ENCODE measurements around the gene GPBAR1.

The GPBAR1 gene

DNA sequence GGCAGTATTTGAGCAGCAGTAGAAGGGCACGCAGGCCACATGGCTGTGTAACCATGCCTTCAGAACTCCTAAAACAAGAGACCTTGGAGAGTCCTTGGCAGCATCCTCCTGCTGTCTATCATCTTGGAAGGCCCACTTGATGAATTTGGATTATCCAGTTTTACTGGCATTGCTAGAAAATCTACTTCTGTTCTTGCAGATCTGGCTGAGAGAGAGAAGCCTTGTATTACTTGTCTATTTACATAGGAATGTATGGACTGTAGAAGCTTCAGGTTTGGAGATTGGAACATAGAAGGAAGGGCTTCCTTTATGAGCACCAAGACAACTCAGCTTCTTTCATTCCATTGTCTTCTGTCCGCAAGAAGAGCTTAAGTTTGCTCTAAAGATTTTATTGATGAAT, 16.1 kb upstream of the GPBAR1 start:
- ATAC-seq = no peak

DNA sequence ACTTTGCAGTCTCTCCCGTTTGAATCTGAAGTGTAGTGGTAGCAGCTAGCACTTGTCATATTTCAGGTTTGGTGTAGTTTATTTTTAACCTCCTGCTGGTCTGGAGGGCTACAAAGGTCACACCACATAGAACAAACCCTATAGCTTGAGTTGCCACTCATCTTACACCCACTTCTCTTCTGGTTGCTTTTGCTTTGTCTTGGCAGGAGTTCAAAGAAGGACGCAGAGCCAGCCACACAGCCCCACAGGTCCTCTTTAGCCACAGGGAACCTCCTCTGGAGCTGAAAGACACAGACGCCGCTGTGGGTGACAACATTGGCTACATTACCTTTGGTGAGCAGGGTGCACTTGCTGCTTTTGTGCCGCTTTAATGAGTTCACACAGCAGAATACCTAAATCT, 15.6 kb upstream of the GPBAR1 start:
- no peak for ATAC-seq

DNA sequence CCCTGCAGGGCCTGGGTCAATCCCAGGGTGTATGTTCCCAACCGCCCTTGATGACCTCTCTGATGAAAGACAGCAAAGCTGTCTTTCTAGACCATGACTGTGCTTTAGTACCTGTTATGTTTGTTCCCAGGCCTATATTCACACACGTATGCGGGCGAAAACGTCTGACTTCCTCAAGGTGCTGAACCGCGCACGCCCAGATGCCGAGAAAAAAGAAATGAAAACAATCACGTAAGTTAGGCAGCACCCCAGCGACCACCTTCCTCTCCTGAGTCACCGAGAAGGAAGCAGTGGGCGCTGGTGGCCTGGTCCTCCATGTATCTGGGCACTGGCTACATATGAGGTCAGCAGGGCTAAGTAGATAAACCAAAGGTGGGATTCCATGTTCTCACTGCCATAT, 11.1 kb upstream of the GPBAR1 start:
- no peak for ATAC-seq

DNA sequence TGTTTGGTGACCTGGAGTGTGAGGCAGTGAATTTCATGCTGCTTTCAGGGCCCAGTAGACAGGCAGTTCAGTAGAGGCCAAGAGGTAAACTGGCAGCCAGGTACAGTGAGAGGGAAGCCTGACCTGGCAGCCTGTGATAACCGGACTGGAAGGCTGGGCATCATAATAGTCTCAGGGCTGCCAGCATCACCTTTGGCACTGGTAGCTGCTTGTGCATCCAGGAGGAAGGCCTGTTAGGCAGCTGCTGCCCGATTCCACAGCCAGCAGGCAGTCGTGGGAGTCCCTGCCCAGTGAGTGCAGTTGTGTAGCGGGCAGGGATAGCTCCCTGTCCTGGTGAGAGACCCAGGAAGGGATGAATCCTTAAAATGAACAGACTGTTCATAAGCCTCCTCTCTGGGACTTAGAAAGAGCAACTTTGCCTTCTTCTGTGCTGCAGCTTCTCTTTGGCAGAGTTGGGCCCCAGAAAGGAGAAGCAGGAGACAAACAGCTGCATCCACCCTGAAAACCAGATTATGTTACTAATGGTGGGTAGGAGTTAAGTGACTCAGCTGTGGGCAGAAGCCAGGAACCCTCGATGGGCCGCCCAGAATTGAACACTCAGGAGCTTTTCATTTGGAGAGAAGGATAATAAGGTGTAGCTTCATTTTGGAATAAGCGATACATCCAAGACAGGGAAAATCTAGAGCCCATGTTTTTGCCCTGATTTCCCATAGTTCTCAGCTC, 8.1 kb upstream of the GPBAR1 start:
- no peak for ATAC-seq

DNA sequence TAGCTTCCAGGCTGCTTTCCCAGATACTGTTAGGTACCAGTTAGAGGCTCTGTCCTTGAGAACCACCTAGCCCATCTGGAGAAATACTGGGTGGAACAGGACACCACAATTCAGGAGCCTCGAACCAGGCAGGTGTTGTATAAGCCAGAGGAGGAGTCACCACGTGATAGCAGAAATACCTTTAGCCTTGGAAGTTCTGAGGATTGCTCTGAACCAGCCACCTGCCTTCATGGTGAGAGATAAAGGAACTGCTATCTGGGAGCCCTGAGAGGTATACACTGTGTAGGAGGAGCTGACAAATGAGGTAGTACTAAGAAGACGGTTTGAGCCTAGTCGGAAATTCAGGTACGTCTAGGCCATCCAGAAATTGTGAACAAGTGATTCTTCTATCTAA, 7.6 kb upstream of the GPBAR1 start:
- no peak for ATAC-seq

DNA sequence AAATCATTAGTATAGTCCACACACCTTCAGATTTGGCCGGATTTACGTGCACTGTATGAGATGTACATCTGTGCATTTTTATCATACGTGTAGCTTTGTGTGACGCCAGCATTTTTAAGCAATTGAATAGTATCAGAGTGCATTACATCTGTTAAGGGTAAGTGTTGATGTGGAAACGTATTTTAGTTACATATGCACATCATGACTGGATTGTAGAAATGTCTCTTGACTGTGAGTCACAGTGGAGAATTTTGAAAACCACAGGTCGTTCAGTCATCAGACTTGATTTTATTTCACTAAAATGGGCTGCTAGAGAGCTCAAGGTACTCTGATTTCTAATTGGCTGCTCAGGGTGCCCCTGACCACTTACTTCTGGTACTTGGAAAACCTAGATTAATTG, 5.4 kb upstream of the GPBAR1 start:
- ATAC-seq = peak; percentile 47 to 76

DNA sequence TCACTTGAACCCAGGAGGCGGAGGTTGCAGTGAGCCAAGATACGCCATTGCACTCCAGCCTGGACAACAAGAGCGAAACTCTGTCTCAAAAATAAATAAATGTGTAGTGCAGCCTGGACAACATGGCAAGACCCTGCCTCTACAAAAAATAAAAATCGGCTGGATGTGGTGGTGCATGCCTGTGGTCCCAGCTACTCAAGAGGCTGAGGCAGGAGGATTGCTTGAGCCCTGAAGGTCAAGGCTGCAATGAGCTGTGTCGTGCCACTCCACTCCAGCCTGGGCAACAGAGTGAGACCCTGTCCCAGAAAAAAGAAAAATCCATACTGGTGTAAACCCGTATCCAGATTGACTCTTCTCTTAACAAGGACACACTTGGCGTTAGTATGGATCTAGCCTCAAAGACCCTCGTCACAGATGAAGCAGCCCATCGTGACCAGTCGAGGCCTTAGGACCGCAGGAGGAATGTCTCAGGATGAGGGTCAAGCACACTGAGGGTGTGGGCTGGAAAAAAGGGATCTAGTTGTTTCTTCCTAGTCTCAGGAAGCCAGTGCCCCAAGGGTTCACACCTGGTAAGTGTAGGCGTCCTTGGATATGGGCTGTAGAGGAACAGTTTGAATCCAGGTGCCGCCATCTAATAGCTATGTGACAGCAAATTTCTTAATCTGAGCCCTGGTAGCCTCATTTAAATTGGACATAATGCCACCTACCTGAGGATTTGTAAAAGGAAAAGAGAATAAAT, 4.0 kb upstream of the GPBAR1 start:
- no peak for ATAC-seq

DNA sequence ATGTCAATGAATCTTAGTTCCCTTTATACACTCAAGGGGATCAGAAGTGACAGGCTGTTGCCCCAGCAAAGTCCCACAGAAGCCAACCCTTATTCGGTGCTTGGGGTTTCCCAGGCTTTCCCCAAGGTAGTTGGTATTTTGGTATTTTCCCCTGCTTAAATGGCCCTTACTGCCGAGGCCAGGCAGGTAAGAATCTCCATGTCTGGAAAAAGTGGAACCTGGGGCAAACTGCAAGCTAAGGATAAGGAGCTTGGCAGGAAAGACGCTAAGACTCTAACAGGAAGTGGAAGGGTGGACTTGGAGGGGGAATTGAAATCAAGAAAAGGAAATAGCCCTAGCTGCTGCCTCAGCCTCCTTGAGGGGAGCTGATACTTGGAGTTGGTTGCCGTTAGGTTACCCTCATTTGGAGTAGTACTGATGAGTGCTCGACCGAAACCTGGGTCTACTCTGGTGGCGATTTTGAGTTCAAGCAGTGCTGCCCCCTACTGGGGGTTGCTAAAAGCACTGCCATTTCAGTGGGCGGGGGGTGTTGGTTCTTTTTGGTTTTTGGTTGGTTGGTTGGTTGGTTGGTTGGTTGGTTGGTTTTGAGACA, 3.3 kb upstream of the GPBAR1 start:
- peak; percentile 60 to 64 for ATAC-seq

DNA sequence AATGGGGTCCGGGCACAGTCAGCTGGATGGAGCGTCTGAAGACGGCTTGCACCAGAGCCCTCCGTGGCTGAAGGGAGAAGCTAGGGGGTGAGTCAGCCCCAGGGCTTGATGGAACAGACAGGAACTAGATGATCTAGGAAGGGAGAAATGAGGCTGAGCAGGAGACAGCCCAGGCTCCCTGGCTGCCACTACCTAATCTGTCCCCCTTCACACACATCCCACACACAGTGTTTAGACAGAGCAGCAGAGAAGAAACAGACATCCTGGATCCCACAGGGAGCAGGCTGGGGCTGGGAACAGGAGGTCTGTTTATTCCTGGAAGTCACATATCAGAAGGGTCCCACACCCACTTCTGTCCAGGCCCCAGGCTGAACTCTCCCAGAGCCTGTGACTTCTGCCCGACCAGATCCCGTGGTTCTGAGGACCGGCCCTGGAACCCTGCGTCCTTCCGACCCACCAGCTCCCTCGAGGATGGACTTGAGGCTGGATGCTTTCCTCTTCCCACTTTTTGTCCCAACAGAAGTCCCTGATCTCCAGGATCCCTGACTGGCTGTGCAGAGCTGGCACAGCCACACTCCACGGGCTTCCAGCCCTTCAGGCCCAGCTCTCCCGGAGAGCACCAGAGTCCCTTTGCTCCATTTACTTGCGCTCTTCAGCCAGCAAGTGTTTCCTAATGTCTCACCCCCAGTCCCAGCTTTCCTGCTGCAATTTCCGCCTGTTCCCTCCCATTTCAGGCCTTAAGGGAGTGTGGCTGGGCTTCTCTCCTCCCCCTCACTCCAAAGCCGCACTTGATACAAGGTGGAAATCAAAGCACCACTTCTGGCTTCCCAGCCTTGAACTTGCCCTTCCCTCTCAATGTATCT, 1.5 kb upstream of the GPBAR1 start:
- ATAC-seq = no peak

DNA sequence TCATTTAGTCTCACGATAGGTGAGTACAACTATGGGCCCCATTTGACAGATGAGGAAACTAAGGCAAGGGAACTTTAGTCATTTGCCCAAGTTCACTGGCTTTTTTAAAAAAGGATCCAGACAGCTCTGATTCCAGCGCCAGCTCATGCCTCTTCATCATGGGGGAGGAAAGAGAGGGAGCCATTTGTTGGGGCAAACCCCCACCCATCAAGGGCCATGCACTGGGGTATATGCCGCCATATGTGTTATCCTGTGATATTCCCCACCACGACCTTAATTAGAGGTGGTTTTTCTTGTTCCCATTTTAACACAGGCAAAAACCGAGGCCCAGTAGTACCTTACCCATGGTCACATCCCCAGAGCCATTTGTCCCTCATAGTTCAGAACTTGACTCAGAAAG, 649 bp upstream of the GPBAR1 start:
- ATAC-seq = no peak

DNA sequence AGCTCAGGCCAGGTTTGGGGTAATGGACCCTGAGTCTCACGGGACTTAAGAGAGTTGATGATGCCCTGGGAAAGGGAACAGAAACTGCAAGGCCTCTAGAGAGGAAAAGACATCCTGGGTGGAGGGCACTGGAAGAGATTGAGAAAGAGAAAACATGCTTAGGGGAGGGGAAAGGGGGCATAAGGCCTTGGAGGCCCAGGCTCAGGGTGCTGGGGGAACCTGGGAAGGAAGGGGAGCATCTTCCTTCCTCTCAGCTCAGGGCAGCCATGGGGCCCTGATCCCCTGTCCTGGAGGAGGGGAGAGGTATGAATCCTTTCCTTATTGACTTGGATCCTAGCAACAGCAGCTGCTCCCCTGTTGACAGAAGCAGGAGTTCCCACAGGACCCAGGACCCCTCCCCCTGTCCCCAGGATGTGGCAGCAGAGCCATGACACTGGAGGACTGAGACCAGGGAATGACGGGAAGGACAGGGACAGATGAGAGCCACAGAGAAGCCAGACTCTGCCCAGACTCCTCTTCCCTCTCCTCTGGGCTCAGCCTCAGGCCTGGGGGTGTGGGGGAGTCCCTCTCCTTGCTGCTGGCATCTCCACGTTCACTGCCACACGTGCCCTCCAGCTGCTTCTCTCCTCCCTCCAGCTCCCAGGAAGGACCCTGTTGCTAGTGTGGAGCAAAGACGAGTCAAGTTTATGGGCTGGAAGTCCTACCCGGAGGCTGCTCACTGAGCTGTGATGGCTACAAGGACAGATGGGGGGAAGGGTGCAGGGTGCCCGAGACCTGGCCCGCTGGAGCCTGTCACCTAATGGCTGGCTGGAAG, 815 bp downstream of the GPBAR1 start:
- no peak for ATAC-seq

DNA sequence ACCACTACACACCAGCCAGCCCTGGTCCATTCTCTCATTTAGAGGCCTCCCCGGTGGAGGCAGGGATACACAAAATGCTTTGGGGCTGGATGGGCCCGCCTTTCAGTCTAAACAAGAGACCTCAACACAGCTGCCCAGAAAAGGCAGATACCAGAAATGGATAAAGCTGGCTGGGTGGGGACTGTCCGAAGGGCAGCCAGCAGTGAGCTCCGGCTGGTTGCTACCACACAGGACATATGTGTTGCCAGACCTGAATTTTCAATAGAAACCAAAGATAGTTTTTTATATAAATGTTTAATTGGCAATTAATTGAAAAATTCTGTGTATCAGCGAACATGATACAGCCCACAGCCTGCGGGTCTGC, 1.4 kb downstream of the GPBAR1 start:
- ATAC-seq = no peak

DNA sequence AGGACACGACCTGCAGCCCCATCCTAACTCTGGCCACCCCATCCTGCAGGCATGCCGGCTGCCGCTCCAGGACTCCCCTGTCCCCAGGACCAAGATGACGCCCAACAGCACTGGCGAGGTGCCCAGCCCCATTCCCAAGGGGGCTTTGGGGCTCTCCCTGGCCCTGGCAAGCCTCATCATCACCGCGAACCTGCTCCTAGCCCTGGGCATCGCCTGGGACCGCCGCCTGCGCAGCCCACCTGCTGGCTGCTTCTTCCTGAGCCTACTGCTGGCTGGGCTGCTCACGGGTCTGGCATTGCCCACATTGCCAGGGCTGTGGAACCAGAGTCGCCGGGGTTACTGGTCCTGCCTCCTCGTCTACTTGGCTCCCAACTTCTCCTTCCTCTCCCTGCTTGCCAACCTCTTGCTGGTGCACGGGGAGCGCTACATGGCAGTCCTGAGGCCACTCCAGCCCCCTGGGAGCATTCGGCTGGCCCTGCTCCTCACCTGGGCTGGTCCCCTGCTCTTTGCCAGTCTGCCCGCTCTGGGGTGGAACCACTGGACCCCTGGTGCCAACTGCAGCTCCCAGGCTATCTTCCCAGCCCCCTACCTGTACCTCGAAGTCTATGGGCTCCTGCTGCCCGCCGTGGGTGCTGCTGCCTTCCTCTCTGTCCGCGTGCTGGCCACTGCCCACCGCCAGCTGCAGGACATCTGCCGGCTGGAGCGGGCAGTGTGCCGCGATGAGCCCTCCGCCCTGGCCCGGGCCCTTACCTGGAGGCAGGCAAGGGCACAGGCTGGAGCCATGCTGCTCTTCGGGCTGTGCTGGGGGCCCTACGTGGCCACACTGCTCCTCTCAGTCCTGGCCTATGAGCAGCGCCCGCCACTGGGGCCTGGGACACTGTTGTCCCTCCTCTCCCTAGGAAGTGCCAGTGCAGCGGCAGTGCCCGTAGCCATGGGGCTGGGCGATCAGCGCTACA, 2.1 kb downstream of the GPBAR1 start:
- no peak for ATAC-seq

DNA sequence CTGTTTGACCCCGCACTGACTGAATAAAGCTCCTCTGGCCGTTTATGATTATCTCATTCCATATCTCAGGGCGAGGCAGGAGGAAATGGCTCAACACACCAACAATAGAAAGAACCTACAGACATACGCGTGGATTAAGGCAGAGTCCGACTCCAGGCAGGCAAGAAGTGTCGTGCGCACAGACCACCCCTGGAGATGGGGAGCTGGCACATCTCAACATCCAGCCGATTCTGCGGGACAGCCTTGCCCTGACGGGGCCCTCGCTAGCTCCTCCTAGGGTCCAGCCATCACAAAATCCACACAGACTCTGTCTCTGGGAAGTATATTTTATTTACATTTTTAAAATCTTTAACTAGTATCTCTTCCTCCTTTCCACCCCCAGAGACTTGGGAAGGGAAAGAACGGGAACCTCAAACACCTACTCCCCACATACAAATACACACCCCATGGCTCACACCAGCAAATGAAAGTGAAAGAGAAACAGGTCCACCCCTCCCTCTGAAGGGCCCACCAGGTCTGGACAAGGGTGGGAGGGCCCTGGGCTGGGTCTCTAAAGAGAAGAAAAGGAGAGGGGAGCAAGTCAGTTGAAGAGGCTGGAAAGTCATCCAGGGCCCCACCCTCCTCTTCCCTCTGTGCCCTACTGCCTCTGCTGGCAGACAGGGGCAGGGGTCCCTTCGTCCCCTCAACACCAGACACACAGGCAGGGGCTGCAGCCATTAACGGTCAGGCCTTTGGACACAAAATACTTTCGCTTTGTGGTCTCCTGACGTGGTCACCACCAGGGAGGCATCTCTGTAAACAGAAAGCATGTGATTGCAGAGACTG, 3.2 kb downstream of the GPBAR1 start:
- peak; percentile 44 to 58 for ATAC-seq

DNA sequence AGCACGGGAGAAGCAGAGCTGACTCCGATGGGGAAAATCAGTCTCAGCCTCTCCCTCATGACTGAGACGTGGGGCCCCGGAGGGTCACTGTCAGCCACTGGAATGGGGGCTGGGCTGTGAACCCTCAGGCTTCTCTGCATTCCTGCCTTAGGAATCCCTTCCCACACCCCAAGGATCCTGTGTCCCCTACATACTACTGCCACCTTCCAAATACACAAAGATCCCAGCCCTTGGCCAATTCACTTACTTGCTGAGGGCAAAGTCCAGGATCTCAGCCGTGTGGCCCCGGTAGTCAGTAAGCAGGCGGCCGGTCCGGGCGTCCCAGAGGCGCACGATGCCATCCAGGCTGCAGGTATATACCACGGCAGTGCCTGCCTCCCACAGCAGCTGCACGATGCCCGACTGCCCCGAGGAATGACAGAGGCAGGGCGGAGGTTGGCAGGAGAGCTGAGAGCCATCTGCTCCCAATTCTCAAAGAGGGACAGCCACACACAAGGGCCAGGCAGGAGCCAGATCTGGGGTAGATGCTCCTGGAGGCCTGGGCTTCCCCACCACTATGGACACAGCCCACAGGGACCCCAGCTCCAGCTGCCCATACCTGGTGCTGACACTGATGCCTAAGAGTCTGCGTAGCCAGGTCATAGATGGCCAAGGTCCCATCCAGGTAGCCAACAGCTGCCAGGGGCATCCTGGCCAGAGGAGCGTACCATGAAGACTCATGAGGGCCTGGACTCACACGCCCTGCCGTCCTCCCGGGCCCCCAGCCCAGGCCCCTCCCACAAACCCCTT, 4.2 kb downstream of the GPBAR1 start:
- ATAC-seq = no peak

DNA sequence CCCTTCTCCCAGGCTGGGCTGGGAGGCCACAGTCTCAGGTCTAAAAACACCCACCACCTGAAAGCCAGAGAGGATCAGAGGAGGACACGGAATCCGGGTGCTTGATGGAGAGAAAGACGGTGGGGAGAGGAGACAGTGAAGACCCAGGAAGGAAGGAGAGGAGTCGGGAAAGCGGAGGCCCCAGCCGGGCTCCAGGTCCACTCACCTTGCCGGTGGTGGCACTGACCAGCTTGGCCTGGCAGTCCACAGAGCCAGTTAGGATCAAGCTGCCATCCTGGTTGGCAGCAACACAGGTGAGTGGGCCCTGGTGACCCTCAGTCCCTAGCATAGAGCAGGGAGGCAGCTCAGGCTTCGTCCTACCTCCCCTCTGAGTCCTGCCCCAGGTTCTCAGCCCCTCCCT, 4.8 kb downstream of the GPBAR1 start:
- ATAC-seq = no peak

DNA sequence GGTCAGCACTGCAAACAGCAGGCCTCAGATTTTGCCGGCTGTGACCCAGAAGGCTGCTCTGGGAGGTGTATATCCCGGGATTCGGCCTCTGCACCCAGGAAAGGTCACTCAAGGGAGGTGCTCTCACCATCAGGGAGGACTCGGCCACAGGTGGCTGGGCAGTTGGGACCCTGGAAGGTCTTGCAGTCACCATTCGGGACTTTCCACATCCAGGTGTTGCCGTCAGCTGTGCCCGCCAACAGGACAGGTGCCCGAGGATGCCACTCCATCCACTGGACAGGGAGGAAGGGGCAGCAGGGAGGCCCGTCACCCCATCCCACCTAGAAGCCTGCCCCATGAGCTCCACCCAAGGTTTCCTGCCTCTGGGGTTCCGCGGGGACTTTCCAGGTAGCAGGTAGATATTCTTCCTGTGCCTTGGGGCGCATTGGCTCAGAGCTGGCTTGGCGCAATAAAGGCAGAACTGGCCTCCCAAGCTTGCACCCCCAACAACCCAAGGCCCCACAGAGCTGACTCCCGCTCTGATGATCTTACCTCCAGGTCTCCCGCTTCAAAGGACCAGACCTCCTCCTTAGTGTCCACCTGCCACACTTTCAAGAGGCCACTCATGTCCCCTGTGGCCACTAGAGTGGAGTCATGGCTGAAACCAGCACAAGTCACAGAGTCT, 5.6 kb downstream of the GPBAR1 start:
- ATAC-seq = no peak

DNA sequence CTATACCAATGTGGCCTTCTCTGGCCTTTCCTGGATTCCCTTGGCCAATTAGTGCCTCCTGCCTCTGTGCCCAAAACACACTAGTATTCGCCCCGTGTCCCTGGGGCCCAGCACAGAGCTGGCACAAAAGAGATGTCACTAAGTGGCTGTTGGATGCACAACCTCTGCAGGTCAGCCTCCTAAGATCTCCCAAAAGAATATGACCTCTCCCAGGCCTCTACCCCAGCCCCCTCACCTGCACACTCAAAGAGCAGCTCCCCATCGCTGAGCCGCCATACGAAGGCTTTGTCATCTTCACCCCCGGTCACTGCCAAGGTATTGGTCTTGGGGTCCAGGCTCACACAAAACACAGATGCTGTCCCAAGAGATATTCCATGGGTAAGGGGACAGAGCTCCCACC, 6.4 kb downstream of the GPBAR1 start:
- no peak for ATAC-seq

Data from activated CD4-positive, CD25-positive, alpha-beta regulatory T cell treated with anti-CD3 and anti-CD28 coated beads, Interleukin-2, amount 50 U/mL, for 24 hours (primary cell).